Left cardiac atrium (tissue), 4 donors: ENCODE results near the gene TDRD10. TPM values are rescaled to one million over a fixed set of nuclear protein-coding genes. Genes with fewer than 3 reads are reported as not detected.
A peak's percentile ranks its signal among the peaks of the same experiment; 100 is the strongest.
"Not testable (repeated sequence)": the region's sequence is repeated elsewhere in the genome, so short reads cannot be mapped to it uniquely, and the experiment has no call there.

ENCODE experiments used
- ATAC-seq, 2 donors: fragments of 200-7000 bp; cut with Tn5 transposase; one replicate each; pipeline ENCODE4 v1.9.1; 2020; ENCODE audit warnings: mild to moderate bottlenecking in 2 of 2, moderate library complexity in 2 of 2
- DNase-seq: peaks from one replicate; pipeline ENCODE4 v3.0.0-alpha.2; 2020
- intact Hi-C, 2 donors: fragments of 100-400 bp; cut with DNase I; formaldehyde crosslinking; loops; one replicate each; pipeline versions ENCODE4 v1.14.1 to v1.15.1; 2022 to 2023
- total RNA-seq, 2 donors: library from RNA; stranded (reverse); fragmentation: NEBNext Ultra II Directional; extraction: Animal tissue kit (Norgen Biotek cat#: 25700); gene quantifications; one replicate each; pipeline ENCODE4 v1.2.1, GENCODE V29; 2021
- donor health status: DM: no; HTN: yes; CAD: no.
- donor health status: DM: no; HTN: yes; CAD: no; lungs with severe emphysema.
- donor health status: DM: yes; HTN: yes; CAD: no.
- donor health status: Dilated cardiomyopathy.

Gene TDRD10
- total RNA-seq, 2 donors from 2014 or later, result 3.4 to 3.6 TPM

DNA sequence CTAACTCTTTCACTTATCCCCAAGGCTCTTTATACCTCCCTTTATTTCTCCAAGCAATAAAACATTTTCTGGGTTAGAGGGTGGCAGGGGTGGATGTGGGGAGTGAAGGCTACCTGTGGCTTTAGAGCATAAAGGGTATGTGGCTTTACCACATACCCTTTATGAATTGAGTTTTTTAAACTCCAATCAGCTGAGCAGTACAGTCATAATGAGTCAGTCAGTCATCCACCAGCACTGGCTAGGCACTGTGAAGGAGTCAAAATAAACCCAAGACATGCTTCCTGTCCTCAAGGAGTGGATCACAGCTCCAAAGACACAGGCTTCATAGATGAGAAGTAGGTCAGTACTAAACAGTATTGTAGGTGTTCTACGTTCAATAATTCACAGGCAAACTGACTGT lies 2.6 kb upstream of the TDRD10 start:
- intact Hi-C loops, result no loop called here
- no peak for ATAC-seq
- DNase-seq, result no peak

DNA sequence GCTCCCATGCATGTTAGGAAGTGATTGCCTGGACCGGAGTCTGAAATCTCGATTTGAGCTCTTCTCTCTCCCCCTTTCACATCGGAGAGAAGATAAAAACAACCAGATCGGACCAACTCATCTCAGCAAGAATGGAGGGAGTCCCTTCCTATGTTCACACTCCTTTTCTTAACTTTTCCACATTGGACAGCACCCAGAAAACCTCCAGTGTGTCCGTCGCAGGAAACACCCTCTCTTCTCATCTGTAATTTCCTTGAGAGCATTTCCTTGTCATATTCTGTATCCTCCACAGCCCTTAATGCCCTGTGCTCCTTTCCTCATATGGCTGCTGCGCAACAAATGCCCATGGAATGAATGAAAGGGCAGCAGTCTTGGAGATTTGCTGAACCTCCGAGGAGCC lies 1.5 kb upstream of the TDRD10 start:
- intact Hi-C loops, result no loop called here
- no peak for DNase-seq
- ATAC-seq, result no peak

DNA sequence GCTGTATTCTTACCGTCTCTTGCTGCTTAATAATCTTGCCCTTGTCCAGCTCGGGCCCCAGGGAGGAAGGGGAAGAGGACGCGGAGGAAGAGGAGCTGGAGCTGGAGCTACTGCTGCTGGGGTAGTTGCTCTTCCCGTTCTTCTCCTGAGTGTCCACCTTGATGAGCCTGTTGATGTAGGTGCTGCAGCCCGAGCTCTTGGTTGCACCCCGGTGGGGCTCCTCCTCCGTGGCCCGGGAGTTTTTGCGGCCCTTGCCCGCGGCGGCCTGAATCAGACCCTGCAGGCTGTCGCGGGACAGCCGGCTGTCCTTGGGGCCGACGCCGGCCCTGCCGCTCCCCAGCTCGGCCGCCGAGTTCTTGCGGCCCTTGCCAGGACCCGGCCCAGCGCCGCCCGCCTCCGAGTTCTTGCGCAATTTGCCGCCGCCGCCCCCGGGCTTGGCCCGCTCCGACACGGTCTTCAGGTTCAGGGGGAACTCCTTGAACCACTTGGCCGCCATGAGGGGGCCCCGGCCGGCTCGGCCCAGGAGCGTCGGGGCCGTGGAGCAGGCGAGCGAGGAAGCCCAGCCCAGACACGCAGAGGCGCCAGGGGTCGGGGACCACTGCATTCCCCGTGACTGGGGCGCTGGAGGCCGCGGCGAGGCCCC lies 475 bp upstream of the TDRD10 start:
- intact Hi-C loops, result no loop called here

DNA sequence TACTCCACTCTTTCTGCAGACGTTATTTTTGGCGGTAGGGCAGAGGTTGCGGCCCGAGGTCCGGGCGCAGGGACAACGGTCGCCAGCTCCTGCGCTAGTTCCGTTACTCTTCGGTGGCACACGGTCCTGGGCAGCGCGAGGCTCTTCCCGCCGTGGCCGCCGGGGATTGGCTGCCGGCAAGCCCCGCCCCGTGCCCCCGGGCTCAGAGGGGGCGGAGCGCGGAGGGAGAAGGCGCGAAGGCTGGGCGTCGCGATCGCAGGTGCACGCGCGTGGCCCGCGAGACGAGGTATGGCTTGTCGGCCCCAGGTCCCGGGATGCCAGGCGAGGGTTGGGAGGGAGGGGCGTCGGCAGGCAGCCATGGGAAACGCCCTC lies 711 bp downstream of the TDRD10 start:
- peak; percentile 25 to 49 for ATAC-seq
- intact Hi-C loops, result no loop called here
- no peak for DNase-seq

More for the DNA sequence above, 475 bp upstream of the TDRD10 start:
- DNase-seq (peak; percentile 82), ATAC-seq (peak; percentile 76 to 81)

DNA sequence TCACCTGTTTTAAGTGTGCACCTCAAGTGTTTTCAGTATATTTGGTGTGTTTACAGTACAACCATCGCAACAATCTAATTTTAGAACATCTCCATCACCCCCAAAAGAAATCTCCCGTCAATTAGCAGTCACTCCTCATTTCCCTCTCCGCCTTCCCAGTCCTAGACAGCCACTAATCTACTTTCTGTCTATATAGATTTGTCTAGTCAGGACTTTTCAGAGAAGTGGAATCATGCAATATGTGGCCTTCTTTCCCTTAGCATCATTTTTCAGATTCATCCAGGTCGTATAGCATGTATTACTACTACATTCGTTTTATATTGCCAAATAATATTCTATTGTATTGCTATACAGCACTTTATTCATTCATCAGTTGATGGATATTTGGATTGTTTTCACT lies 1.9 kb downstream of the TDRD10 start:
- DNase-seq (no peak), ATAC-seq (no peak)
- intact Hi-C loops, result no loop called here

DNA sequence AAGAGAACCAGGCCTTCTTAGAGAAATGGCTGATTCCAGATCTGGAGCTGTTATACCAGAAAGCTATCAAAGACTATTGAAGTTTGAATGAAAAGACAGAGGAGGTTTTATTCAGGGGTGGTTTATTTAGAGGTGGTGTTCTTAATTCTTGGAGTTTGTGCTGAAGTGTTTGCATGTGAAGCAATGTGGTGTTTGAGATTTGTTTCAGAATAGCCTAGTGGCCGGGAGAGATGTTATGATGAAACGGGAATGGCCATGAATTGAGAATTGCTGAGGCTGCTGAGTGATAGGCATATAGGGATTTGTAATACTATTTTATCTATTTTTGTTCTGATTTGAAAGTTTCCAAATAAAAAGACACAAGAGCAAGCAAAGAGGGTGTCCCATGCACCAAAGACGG lies 10.7 kb downstream of the TDRD10 start:
- no peak for ATAC-seq
- intact Hi-C loops, result no loop called here
- no peak for DNase-seq

DNA sequence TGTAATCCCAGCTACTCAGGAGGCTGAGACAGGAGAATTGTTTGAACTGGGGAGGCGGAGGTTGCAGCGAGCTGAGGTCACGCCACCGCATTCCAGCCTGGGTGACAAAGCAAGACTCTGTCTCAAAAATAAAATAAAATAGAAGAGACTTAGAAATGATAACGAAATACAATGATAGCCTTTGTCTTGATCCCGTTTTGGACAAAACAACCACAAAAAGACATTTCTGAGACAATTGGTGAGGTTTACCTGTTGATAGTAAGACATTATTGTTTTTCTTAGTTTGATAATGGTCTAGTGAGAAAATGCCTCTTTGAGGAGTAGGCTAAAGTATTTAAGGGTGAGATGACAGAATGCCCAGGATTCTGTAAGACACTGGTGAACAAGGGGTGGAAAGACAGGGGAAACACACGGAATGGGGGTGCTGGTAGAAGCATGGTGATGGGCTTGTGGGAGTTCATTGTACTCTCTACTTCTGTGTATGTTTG lies 12.1 kb downstream of the TDRD10 start:
- intact Hi-C loops, result no loop called here
- no peak for ATAC-seq
- no peak for DNase-seq

DNA sequence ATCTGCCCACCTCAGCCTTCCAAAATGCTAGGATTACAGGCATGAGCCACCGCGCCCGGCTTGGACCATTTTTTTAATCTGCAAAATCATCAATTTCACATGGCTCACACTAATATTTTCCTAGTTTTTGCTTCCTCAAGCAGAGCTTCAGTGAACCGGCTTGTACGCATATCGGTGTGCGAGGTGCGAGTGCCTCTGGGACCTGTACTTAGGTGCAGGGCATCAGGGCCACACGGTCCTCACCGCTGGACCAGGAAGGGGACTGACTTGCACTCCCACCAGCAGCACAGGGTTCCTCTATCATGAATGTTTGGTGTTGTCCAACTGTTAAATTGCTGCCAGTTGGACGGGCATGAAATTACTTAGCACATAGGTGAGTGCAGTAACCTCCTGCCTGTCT lies 15.6 kb downstream of the TDRD10 start:
- intact Hi-C loops, result no loop called here
- ATAC-seq, result no peak
- no peak for DNase-seq

DNA sequence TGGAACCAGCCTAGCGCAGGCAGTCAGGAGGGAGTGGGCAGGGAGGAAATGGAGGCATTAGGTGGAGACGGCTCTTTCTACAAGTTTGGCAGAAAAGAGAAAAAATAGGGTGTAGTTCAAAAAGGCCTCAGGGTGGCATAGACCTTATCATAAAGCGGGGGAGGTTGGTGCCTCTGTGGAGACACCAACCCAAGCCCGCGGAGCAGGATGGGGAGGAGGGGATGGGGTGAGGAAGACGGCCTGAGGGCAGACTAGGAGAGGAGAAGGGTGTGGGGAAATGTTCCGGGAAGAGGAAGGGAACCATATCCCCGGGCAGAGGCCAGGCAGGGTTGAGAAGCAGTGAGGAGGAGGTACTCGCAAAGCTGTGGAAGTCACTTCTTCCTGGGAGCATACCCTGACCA lies 17.6 kb downstream of the TDRD10 start:
- ATAC-seq (peak; percentile 42 to 81), DNase-seq (peak; percentile 33)

DNA sequence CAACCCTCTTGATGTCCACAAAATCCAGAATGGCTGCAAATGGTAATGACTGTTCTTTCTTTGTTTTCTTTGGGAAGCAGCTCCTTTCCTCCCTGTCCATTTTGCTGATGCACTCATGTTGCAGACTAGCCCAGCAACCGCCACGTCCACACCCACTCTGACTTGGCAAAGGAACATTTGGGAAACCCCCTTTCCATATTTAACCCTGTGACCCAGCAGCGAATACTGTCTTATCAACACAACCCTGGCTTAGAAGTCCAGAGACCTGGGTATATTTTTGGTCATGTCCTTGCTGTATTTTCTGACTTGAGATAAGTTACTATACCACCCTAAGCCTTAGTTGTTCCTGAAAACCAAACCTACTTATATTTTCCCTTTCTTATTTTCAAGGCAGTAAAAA lies 18.3 kb downstream of the TDRD10 start:
- intact Hi-C loops, result no loop called here
- DNase-seq (peak; percentile 29), ATAC-seq (peak; percentile 79 to 95)

More for the DNA sequence above, 17.6 kb downstream of the TDRD10 start:
- intact Hi-C loops, result no loop called here

DNA sequence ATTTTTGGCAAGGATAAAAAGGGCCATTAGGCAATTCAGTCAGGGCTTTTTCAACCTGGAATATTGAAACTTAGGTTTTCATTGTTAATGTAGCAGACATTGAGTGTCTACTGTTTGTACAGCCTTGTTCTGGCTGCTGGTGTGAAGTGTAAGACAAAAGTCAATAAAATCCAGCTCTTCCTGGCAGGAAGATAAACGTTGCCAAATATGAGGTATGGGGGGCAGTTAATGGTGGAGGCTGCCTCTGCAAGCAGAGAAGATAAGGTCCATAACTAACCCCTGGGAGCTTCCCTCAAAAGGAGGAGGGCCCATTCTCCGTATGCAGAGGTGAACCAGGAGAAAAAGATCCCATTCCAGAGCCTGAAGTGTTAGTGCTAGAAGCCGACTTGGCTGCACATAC lies 19.7 kb downstream of the TDRD10 start:
- DNase-seq, result no peak
- ATAC-seq, result no peak
- intact Hi-C loops, result no loop called here

DNA sequence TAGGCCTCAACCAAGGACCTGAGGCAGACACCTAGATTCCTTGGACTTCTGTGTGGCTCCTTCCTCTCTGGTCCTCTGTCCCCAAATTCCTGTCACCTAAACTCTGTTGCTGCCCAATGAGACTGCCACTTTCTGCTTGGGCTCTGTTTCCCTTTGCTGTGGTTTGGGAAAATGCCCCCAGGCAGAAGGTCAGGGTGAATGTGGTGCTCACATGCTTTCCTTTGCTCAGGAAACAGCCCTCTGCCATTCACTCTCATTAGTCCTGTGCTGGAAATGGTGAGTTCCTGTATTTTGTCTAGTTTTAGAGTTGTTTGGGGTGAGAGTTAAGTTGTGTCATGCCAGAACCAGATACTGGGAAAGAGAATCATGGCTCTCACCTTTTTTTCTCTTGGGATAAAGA lies 22.9 kb downstream of the TDRD10 start:
- intact Hi-C loops, result no loop called here
- ATAC-seq (no peak), DNase-seq (no peak)

DNA sequence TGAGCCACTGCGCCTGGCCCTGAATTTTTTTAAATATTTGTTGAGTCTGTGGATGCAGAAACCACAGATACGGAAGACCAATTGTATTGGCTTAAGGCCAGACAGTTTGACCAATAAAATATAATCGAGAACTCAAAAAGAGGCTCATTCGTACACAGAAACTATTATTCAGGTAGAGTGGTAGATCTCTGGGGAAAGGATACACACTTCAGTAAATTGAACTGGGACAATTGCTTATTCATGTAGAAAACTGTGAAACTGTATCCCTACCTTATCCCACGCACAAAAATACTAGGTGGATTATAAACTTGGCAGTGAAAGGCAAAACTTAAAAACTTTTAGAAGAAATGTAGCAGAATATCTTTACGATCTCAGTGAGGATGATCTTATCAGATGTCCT lies 25.2 kb downstream of the TDRD10 start:
- ATAC-seq, result no peak
- intact Hi-C loops, result no loop called here
- DNase-seq, result no peak

DNA sequence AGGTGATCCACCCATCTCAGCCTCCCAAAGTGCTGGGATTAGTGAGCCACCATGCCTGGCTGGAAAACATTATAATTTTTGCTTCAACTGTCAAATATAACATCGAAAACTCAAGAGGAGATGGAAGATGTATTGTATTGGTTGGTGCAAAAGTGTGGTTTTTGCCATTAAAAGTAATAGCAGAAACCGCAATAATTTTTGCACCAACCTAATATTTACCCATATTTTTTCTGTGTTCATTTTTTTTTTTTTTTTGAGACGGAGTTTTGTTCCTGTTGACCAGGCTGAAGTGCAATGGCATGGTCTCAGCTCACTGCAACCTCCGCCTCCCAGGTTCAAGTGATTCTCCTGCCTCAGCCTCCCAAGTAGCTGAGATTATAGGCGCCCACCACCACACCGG lies 27.3 kb downstream of the TDRD10 start:
- DNase-seq (no peak), ATAC-seq (no peak)
- intact Hi-C loops, result no loop called here

DNA sequence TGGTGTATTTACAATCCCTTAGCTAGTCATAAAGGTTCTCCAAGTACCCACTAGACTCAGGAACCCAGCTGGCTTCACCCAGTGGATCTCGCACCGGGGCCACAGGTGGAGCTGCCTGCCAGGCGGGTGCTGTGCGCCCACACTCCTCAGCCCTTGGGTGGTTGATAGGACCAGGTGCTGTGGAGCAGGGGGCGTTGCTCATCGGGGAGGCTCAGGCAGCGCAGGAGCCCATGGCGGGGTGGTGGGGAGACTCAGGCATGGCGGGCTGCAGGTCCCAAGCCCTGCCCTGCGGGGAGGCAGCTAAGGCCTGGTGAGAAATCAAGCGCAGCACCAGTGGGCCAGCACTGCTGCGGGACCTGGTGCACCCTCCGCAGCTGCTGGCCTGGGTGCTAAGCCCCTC lies 29.9 kb downstream of the TDRD10 start:
- intact Hi-C loops, DNase-seq, ATAC-seq: not testable (repeated sequence)

DNA sequence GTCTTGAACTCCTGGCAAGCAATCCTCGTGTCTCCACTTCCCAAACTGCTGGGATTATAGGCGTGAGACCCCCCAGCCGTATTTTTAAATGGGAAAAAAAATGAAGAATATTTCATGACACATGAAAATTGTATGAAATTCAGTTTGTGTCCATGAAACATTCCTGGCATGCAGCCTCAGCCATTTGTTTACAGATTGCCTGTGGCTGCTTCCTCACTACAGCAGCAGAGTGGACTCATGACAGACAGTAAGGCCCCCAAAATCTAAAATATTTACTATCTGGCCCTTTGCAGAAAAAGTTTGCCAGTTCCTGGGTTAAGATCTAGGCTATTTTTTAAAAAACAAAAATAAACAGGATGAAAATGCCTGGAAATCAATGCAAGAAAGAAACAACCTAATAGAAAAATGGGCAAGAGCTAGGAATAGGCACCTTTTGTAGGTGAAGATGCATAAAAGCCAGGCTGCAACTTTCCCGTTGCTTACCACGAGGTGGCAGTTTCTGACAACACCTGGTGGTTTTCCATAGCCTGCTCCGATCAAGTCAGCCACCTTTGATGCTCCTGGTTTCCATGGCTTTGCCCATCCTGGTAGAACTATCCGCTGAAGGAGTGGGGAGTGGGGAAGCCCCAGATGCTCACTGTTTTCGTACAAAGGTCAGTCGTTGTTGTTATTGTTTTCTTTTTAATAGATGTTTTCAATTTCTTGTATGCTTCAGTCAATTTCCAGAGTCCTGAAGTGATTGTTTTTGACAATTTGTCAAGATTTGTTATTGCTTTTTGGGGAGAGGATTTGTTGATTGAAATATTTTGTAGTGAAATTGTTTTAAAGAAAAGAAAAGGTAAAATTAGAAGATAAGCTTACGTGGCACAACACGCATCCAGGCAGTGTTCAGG lies 32.2 kb downstream of the TDRD10 start:
- ATAC-seq, result no peak
- intact Hi-C loops, result no loop called here
- DNase-seq, result no peak

DNA sequence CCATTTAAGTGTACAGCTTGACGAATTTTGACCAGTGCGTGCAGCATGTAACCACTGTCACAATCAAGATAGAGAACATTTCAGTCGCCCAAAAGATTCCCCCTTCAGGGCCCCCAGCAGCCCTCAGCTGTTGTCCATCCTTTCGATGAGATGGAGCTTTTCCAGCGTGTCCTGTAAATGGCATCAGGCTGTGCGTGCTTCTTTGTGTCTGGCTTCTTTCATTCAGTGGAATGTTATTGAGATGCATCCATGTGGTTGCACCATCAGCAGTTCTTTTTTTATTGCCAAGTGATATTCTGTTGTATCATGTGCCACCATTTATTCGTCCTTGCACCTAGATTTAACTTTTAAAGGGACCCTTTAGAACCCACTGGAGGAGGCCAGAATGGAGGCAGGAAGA lies 34.6 kb downstream of the TDRD10 start:
- ATAC-seq, result no peak
- DNase-seq, result no peak
- intact Hi-C loops, result no loop called here

DNA sequence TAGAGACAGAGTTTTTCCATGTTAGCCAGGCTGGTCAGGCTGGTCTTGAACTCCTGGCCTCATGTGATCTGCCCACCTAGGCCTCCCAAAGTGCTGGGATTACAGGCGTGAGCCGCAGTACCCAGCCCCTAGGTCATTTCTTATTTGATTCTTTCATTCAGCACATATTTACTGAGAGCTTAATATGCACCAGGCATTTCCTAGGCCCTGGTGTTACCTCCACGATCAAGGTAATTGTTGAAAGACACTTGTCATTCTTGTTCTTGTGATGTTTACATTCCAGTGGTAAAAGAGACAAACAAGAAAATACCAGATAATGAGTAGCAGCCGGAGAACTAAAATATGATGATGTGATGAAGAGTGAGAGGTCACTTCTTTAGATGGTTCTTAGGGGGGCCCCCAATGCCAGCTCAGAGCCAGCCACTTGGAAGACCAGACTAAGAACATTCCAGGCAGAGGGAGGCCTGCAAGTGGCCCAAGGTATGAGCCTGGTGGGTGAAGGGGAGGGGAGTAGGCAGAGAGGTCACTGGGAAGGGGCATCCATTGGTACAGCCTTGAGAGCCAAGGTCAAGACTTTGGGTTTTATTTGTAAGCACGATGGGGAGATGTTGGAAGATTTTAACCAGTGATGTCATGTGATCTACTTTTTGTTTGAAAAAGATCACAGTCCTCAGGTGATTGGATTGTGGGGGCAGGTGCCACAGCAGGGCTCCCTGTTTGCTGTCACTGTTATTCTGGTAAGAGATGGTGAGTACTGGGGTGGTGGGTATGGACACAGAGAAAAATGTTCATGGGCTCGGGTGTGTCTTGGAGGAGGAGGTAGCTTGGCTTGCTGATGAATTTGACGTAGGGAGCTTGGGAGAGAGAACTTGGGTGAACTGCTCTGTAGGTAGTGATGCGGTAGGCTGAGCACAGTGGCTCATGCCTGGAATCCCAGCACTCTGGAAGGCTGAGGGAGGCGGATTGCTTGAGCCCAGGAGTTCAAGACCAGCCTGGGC lies 37.8 kb downstream of the TDRD10 start:
- intact Hi-C loops, result no loop called here
- DNase-seq (no peak), ATAC-seq (no peak)

DNA sequence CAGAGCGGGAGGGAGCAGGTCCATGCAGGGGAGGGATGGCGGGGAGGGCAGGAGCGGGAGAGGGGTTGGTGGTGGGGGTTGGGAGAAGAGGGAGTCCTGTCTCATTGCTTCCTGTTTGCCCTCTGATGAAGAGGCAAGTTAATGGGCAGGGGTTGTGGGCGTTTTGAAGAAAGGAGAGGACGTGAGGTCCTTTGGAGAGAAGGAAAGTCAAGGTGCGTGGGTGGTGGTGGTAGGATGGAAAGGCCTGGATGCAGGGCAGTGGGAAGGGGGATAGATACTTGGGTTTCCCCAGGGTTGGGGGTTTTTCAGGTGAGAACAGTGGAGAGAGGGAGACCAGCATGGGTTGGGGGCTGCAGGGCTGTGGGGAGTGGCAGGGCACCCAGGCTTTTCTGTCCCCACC lies 39.2 kb downstream of the TDRD10 start:
- ATAC-seq (no peak), DNase-seq (no peak)
- intact Hi-C loops, result no loop called here
